ENCODE results near the gene CAB39.

Gene CAB39

GRCh38 chr2:230840301-230840700 is 127.7 kb downstream of the CAB39 start:
- no peak for DNase-seq (ENCODE audit: low read depth, low spot score)
- no peak overlapping the region for H3K27ac ChIP-seq

- H3K27ac ChIP-seq, result no peak overlapping the region
- peak; percentile 37 for DNase-seq (ENCODE audit: low read depth, low spot score)
Observed at GRCh38 chr2:230842473-230842872, 129.8 kb downstream of the CAB39 start.

DNA sequence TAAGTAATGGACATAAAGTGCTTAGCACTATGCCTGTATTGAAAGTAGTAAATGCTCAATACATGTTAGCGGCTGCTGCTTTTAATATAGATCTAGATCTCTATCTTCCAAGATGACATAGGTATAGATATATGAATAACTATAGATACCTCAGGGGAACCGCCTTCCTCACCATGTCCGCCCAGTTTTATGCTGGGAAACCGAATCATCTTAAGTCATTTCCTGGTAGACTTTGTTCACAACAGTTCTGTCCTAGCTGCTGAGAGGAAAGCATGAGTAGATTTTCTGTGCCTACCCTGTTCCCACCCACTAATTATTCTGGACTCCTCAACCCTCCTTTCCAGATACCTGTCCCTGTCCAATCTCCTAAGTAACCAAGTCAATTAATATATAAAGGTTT is 130.5 kb downstream of the CAB39 start:
- DNase-seq (ENCODE audit: low read depth, low spot score), result no peak
- H3K27ac ChIP-seq, result no peak overlapping the region

GRCh38 chr2:230846360-230846759 is 133.7 kb downstream of the CAB39 start:
- no peak overlapping the region for H3K27ac ChIP-seq
- DNase-seq (ENCODE audit: low read depth, low spot score), result no peak

GRCh38 chr2:230847883-230848388 is 135.3 kb downstream of the CAB39 start:
- peak; percentile 16 for DNase-seq (ENCODE audit: low read depth, low spot score)
- H3K27ac ChIP-seq, result no peak overlapping the region

- DNase-seq (ENCODE audit: low read depth, low spot score), result no peak
- H3K27ac ChIP-seq, result no peak overlapping the region
Observed at GRCh38 chr2:230849633-230850357, 137.2 kb downstream of the CAB39 start.

GRCh38 chr2:230850358-230850658 is 137.7 kb downstream of the CAB39 start:
- no peak overlapping the region for H3K27ac ChIP-seq
- no peak for DNase-seq (ENCODE audit: low read depth, low spot score)

DNA sequence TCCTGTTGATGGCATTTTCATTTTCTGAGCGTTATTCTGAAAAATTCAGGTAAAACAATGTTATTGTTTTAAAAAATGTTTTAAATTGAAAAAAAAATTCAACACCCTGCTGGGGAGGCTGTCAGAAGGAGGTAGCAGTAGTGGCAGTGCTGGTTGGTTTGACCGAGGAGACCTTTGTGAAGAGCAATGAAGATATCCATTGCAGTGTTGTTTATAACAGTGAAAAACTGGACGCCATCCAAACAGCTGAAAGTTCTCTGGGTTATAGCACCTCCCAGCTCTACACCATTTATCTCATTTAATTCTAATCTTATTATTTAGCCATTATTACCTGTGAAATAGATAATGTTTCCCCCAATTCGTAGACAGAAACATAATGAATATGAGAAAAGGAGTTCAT is 139.5 kb downstream of the CAB39 start:
- DNase-seq (ENCODE audit: low read depth, low spot score), result no peak

GRCh38 chr2:230861552-230862255 is 149.1 kb downstream of the CAB39 start:
- no peak for DNase-seq (ENCODE audit: low read depth, low spot score)
- no peak overlapping the region for H3K27ac ChIP-seq

More for the DNA sequence above, 139.5 kb downstream of the CAB39 start:
- no peak overlapping the region for H3K27ac ChIP-seq

DNA sequence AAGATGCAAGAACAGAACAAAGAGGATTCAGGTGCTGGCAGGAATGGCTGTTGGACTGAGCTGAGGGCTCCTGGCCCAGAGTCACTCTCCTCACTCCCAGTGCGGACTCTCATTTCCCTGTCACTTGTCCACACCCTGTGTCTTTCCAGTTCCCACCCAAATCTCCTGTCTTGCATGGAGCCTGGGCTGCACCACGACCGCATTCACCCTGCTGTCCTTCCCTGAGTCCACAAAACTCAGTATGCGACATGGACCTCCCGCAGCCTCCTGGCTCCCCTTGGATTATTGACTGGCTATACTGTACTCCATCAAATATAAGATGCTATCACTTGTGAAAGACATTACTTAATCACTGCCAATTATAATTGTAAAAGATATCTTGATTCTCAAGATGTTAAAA is 149.7 kb downstream of the CAB39 start:
- no peak overlapping the region for H3K27ac ChIP-seq
- DNase-seq (ENCODE audit: low read depth, low spot score), result no peak

GRCh38 chr2:230863031-230863430 is 150.4 kb downstream of the CAB39 start:
- no peak overlapping the region for H3K27ac ChIP-seq
- no peak for DNase-seq (ENCODE audit: low read depth, low spot score)

DNA sequence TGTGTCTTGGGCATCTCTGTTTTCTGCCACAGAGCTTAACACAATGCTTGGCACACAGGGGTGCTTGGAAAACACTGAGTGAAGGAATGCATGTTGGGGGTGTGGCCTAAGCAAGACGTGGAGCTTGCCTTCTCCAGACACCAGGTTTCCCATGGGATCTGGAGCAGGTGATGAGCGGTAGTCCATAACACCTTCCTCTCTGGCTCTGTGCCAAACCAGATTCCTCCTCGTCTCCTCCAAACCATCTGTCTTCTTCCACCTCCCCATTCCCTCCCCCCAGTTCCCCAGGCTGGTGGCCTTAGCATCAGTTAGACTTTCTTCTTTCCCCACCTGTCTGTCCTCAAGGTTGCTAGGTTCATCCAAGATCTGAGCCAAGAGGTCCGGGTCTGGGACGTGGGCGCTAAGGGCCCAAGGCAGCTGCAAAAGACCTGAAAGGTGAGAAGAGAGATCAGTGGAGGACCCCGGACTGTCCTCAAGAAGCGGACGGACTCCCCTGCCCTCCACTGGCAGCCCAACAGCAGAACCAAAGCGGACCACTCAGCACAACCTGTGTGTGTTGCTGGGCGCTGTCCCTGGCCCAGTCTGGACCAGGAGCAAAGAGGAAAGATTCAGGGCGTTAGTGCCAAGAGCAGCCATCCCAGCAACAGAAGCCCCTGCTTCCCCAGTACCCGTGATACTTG is 150.9 kb downstream of the CAB39 start:
- H3K27ac ChIP-seq, result no peak overlapping the region
- DNase-seq (ENCODE audit: low read depth, low spot score), result no peak

DNA sequence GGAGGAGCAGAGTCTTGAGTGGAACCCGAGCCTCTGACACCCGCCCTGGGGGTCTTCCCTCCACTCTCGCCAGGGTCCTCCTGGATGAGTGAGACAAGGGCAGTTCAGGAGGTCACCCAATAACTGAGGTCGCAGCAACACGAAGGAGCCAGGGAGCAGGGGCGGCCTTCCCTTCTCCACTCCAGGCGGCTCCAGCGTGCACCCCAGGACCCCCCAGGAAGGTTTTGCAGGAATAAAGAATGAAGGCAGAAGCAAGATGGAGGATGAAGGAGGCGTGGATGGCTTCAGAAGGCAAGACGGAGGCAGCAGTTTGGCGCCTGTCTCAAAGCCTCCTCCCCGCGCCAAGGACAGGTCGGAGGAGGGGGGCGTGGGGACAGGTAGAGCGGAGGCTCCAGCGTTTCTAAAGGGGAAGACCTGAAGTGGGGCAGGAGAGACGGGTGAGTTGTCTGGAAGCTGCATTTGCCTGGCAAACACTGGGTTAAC is 151.5 kb downstream of the CAB39 start:
- no peak overlapping the region for H3K27ac ChIP-seq
- no peak for DNase-seq (ENCODE audit: low read depth, low spot score)

GRCh38 chr2:230864605-230865306 is 152.1 kb downstream of the CAB39 start, which contains the start of gene ITM2C:
Gene ITM2C, plus strand, starts transcription at chr2:230864942. Its CDS starts 84 bp downstream, at chr2:230865026.
- peak; percentile 8 for DNase-seq (ENCODE audit: low read depth, low spot score)
- H3K27ac ChIP-seq, result no peak within 1 kb of the TSS

DNA sequence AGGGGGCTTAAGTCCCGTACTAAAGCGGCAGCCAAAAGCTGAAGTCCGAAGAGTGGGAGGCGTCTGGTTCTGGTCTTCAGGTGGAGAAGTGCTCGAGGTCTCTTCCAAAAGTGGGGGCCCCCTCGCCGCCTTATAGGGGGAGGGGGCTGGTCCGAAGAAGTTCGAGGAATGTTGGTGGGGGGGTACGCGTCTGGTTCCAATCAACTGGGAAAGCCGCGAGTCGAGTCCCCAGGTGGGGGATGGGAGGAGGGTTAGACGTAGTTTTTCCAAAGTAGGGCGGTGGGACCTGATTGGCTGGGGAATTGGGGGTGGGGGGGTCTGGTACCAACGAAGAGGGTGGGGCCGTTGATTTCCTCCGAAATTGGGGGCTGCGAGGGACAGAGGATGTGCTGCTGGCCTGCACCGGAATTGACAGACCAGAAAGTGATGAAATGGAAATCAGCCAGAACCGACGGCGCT is 152.7 kb downstream of the CAB39 start:
- no peak for DNase-seq (ENCODE audit: low read depth, low spot score)
- no peak overlapping the region for H3K27ac ChIP-seq

DNA sequence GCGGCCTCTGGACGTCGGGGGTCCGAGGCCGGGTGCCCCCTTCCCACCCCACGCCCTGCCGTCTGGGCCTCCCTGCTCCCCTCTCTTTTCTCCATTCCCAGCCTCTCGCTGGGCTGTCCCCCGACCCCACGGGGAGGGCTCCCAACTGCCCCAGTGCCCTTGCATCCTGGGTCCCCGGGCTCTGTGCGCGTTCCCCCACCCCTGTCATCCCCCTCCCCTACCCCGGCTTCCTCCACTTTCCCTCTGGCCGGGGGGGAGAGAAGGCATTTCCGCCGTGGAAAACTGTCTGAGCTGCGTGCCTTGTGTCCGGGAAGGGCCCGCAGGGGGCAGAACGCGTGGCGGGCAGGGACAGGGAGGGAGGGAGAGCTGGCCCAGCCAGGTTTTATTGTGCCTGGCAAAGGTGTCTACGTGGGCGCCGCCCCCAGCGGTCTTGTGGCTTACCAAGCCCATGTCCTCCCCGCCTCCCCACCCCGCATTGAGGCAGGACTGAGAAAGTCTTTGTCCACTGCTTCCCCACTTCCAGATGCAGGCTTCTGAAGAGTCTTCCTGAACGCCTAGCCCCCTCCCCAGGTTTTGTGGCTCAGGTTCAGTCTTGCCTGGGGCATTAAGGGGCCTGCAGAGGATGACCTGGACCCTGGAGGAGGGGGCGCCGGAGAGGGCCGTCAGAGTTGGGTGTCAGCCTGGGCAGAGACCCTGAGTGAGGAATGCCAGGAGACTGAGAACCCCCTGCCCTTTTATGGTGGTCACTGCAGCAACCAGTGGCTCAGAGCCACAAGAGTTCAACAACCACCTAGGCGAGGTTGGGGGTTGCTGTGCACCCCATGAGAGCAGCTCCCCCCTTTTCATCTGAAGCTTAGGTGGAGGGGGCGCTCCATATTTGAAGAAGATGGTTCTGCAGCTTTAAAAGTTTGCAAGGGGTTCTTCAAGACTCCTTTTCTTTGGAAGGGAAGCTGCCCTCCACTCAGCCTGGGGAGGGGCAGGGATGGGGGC is 153.4 kb downstream of the CAB39 start:
- H3K27ac ChIP-seq, result no peak overlapping the region
- no peak for DNase-seq (ENCODE audit: low read depth, low spot score)

DNA sequence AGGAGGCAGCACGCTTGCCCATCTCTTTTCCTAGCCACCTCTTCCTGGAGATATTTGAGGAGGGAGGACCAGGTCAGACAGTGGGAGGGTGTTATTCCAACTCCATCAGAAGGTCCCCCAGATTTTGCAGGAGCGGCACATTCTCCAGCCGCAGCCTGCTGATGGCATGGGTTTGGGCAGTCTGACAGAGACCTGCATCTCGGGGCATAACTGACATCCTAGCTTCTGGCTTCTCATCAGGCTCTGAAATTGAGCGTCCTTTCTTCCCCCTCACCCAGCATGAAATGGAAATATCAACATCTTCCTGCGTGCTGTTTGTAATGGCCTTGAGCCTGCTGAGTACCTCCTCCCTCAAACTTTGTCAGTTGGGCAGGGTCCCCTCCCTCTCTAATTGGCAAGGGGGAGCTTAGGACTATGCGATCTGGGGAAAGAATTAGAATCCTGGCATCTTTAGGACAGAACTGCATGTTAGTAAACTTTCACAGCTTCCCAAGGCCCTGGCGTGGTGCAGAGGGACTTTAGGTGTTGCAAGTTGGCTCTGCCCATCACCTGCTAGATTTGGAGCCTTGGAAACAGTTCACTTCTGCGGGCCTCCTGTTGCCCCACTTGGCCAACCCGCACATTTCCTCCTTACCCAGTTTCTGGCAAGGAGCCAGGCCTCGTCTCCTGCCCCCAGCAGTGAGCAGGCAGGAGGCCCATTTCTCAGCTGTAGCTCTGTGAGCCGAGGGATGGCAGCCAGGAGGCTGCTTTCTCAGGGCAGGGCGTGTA is 154.3 kb downstream of the CAB39 start:
- no peak overlapping the region for H3K27ac ChIP-seq
- DNase-seq (ENCODE audit: low read depth, low spot score), result no peak

- no peak for DNase-seq (ENCODE audit: low read depth, low spot score)
- no peak overlapping the region for H3K27ac ChIP-seq
Observed at GRCh38 chr2:230868161-230868946, 155.7 kb downstream of the CAB39 start.
